Medulla oblongata (tissue), 1 donor: ENCODE measurements around the gene UQCRFS1.
"Not testable (repeated sequence)": the region's sequence is repeated elsewhere in the genome, so short reads cannot be mapped to it uniquely, and the experiment has no call there.

ENCODE experiments used
- DNase-seq: peaks from one replicate; pipeline ENCODE4 v3.0.0-alpha.2; 2015; ENCODE audit errors: extremely low spot score

UQCRFS1 gene

GRCh38 chr19:29214411-29214810 lies 1.5 kb upstream of the UQCRFS1 start:
- DNase-seq, result no peak

GRCh38 chr19:29212356-29212647 lies 649 bp downstream of the UQCRFS1 start:
- no peak for DNase-seq

- peak; percentile 7 for DNase-seq
Measured at GRCh38 chr19:29211562-29212355, 1.2 kb downstream of the UQCRFS1 start.

- not testable (repeated sequence) for DNase-seq
Measured at GRCh38 chr19:29211041-29211440, 1.9 kb downstream of the UQCRFS1 start.

GRCh38 chr19:29210502-29210901 lies 2.4 kb downstream of the UQCRFS1 start:
- not testable (repeated sequence) for DNase-seq

- not testable (repeated sequence) for DNase-seq
Measured at GRCh38 chr19:29207403-29208187, 5.4 kb downstream of the UQCRFS1 start.

- no peak for DNase-seq
Measured at GRCh38 chr19:29206453-29206852, 6.5 kb downstream of the UQCRFS1 start.

GRCh38 chr19:29202281-29202680 lies 10.7 kb downstream of the UQCRFS1 start:
- no peak for DNase-seq

- no peak for DNase-seq
Measured at GRCh38 chr19:29201855-29202254, 11.1 kb downstream of the UQCRFS1 start.

- DNase-seq, result no peak
Measured at GRCh38 chr19:29194658-29195057, 18.3 kb downstream of the UQCRFS1 start.

- DNase-seq, result no peak
Measured at GRCh38 chr19:29193155-29193554, 19.8 kb downstream of the UQCRFS1 start.

GRCh38 chr19:29191005-29191404 lies 21.9 kb downstream of the UQCRFS1 start:
- DNase-seq, result no peak

GRCh38 chr19:29189033-29189360 lies 24.0 kb downstream of the UQCRFS1 start:
- no peak for DNase-seq

GRCh38 chr19:29188289-29189032 lies 24.5 kb downstream of the UQCRFS1 start:
- no peak for DNase-seq

GRCh38 chr19:29187676-29188075 lies 25.3 kb downstream of the UQCRFS1 start:
- no peak for DNase-seq

GRCh38 chr19:29185427-29185826 lies 27.5 kb downstream of the UQCRFS1 start:
- DNase-seq, result no peak

GRCh38 chr19:29176981-29177754 lies 35.8 kb downstream of the UQCRFS1 start:
- no peak for DNase-seq

- no peak for DNase-seq
Measured at GRCh38 chr19:29173896-29174295, 39.1 kb downstream of the UQCRFS1 start.

GRCh38 chr19:29172302-29172701 lies 40.6 kb downstream of the UQCRFS1 start:
- DNase-seq, result no peak

- DNase-seq, result no peak
Measured at GRCh38 chr19:29171525-29171924, 41.4 kb downstream of the UQCRFS1 start.

- no peak for DNase-seq
Measured at GRCh38 chr19:29170554-29170953, 42.4 kb downstream of the UQCRFS1 start.

- no peak for DNase-seq
Measured at GRCh38 chr19:29162694-29163093, 50.3 kb downstream of the UQCRFS1 start.
